ENCODE data around the gene SVOP. TPM values are rescaled to one million over a fixed set of nuclear protein-coding genes. Genes with fewer than 3 reads are reported as not detected.
"Not testable (repeated sequence)": the region's sequence is repeated elsewhere in the genome, so short reads cannot be mapped to it uniquely, and the experiment has no call there.

Gene SVOP
- total RNA-seq, 1 donor from 2014 or later = 2.6 TPM

GRCh38 chr12:108868781-108869180, 152.1 kb downstream of the SVOP start:
- intact Hi-C loops (cut with micrococcal nuclease) = no loop called here
- no peak for TF ChIP-seq CTCF (IDR thresholded peaks at IDR 0.05; ENCODE audit: borderline replicate concordance)
- H3K27me3 ChIP-seq (ENCODE audit: low read depth) = no peaks in the 10 kb centered on the region
- H3K27ac ChIP-seq (replicated peaks) = no peak overlapping the region
- no peak for DNase-seq
- no peak overlapping the region for H3K4me3 ChIP-seq
- peaks cover 6% of the 10 kb centered on the region for H3K9me3 ChIP-seq (replicated peaks)
- H3K4me1 ChIP-seq = no peaks in the 10 kb centered on the region
- no peaks in the 10 kb centered on the region for H3K36me3 ChIP-seq

- H3K36me3 ChIP-seq; intact Hi-C loops (cut with micrococcal nuclease); H3K4me1 ChIP-seq; DNase-seq; H3K4me3 ChIP-seq; H3K27ac ChIP-seq (replicated peaks); H3K27me3 ChIP-seq (ENCODE audit: low read depth): not testable (repeated sequence)
- H3K9me3 ChIP-seq (replicated peaks) = peaks cover 13% of the 10 kb centered on the region
Observed at GRCh38 chr12:108866083-108866482, 154.8 kb downstream of the SVOP start.

- no peak for TF ChIP-seq CTCF (IDR thresholded peaks at IDR 0.05; ENCODE audit: borderline replicate concordance)
- peaks cover 13% of the 10 kb centered on the region for H3K9me3 ChIP-seq (replicated peaks)
- DNase-seq = no peak
- intact Hi-C loops (cut with micrococcal nuclease) = no loop called here
- H3K27me3 ChIP-seq (ENCODE audit: low read depth) = no peaks in the 10 kb centered on the region
- no peaks in the 10 kb centered on the region for H3K36me3 ChIP-seq
- no peak overlapping the region for H3K27ac ChIP-seq (replicated peaks)
- H3K4me1 ChIP-seq = peaks cover 10% of the 10 kb centered on the region
- H3K4me3 ChIP-seq = no peak overlapping the region
Observed at GRCh38 chr12:108865169-108865568, 155.7 kb downstream of the SVOP start.

GRCh38 chr12:108862588-108862959, 158.3 kb downstream of the SVOP start:
- no peak for TF ChIP-seq CTCF (IDR thresholded peaks at IDR 0.05; ENCODE audit: borderline replicate concordance)
- no peak overlapping the region for H3K4me3 ChIP-seq
- peak overlapping the region; percentile 48 for H3K27ac ChIP-seq (replicated peaks)
- intact Hi-C loops (cut with micrococcal nuclease) = no loop called here
- H3K36me3 ChIP-seq = no peaks in the 10 kb centered on the region
- H3K4me1 ChIP-seq = peaks cover 24% of the 10 kb centered on the region
- no peak for DNase-seq
- H3K27me3 ChIP-seq (ENCODE audit: low read depth) = no peaks in the 10 kb centered on the region
- H3K9me3 ChIP-seq (replicated peaks) = peaks cover 7% of the 10 kb centered on the region

GRCh38 chr12:108861878-108862587, 158.8 kb downstream of the SVOP start:
- intact Hi-C loops (cut with micrococcal nuclease) = no loop called here
- peak; percentile 38 for DNase-seq
- Histone ChIP-seq H3K27me3 (ENCODE audit: low read depth) (no peaks in the 10 kb centered on the region), H3K27ac (replicated peaks) (peak overlapping the region; percentile 48), H3K4me1 (peaks cover 24% of the 10 kb centered on the region), H3K4me3 (no peak overlapping the region), H3K9me3 (replicated peaks) (peaks cover 7% of the 10 kb centered on the region), H3K36me3 (no peaks in the 10 kb centered on the region)
- no peak for TF ChIP-seq CTCF (IDR thresholded peaks at IDR 0.05; ENCODE audit: borderline replicate concordance)

GRCh38 chr12:108860443-108860842, 160.4 kb downstream of the SVOP start:
- H3K4me1 ChIP-seq = peaks cover 39% of the 10 kb centered on the region
- no peak for DNase-seq
- no peaks in the 10 kb centered on the region for H3K36me3 ChIP-seq
- no peak for TF ChIP-seq CTCF (IDR thresholded peaks at IDR 0.05; ENCODE audit: borderline replicate concordance)
- H3K4me3 ChIP-seq = no peak overlapping the region
- no peak overlapping the region for H3K27ac ChIP-seq (replicated peaks)
- intact Hi-C loops (cut with micrococcal nuclease) = no loop called here
- peaks cover 7% of the 10 kb centered on the region for H3K9me3 ChIP-seq (replicated peaks)
- H3K27me3 ChIP-seq (ENCODE audit: low read depth) = no peaks in the 10 kb centered on the region
